ENCODE measurements around the gene ARHGEF1. TPM values are rescaled to one million over a fixed set of nuclear protein-coding genes. Genes with fewer than 3 reads are reported as not detected.

ARHGEF1 gene, protein sequence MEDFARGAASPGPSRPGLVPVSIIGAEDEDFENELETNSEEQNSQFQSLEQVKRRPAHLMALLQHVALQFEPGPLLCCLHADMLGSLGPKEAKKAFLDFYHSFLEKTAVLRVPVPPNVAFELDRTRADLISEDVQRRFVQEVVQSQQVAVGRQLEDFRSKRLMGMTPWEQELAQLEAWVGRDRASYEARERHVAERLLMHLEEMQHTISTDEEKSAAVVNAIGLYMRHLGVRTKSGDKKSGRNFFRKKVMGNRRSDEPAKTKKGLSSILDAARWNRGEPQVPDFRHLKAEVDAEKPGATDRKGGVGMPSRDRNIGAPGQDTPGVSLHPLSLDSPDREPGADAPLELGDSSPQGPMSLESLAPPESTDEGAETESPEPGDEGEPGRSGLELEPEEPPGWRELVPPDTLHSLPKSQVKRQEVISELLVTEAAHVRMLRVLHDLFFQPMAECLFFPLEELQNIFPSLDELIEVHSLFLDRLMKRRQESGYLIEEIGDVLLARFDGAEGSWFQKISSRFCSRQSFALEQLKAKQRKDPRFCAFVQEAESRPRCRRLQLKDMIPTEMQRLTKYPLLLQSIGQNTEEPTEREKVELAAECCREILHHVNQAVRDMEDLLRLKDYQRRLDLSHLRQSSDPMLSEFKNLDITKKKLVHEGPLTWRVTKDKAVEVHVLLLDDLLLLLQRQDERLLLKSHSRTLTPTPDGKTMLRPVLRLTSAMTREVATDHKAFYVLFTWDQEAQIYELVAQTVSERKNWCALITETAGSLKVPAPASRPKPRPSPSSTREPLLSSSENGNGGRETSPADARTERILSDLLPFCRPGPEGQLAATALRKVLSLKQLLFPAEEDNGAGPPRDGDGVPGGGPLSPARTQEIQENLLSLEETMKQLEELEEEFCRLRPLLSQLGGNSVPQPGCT
- 94.4 and 112 TPM in 2 replicates for total RNA-seq

- DNase-seq (ENCODE audit: extremely low read depth, low read depth, low spot score) = no peak
Observed at GRCh38 chr19:41882568-41883462, at the start of gene ARHGEF1. ARHGEF1 (plus strand) TSS chr19:41883184; CDS start chr19:41888083, 4,899 bp downstream.

GRCh38 chr19:41837981-41838708 is 44.8 kb upstream of the ARHGEF1 start:
- no peak for DNase-seq (ENCODE audit: extremely low read depth, low read depth, low spot score)

- no peak for DNase-seq (ENCODE audit: extremely low read depth, low read depth, low spot score)
Observed at GRCh38 chr19:41839211-41839610, 43.8 kb upstream of the ARHGEF1 start.

DNA sequence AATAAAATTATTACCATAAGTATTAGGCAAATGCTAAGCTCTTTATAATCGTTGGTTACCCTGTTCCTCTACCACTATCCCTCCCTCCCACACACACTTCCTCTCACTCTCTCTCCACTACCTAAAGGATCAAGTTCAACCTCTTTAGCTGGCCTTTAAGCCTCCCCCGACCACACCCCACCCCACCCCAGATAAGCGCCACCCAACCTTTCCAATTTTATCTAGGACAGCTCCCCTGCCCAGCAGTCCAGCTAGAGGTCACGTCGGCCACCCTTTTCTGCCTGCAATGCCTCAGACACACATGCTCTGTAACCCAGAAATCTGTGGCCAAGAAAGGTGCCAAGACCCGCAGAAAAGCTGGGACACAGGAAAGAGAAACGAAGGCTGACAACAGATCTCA is 39.6 kb upstream of the ARHGEF1 start:
- no peak for DNase-seq (ENCODE audit: extremely low read depth, low read depth, low spot score)

DNA sequence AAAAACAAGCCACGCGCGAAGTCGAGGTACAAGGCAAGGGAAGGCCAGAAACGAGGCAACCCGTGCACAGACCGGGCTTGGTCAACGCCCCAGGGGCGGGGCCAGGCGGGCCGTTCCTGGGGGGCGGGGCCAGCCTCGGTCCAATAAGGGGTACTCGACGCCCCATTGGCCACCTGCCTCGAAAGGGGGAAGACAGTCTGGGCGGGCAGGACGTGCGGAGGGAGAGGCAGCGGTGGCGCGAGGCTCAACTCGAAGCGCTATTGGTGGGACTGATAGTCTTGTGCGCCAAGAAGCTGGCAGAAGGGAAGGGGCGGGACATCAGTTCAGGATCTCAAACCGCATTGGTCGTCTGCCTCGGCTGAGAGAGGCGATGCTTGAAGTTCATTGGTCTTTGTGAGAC is 38.4 kb upstream of the ARHGEF1 start, which contains the start of gene LYPD4:
LYPD4 (minus strand) TSS at position 83 of the 400 bp plus-strand sequence. CDS start 5,398 bp downstream, outside the sequence.
- no peak for DNase-seq (ENCODE audit: extremely low read depth, low read depth, low spot score)

- no peak for DNase-seq (ENCODE audit: extremely low read depth, low read depth, low spot score)
Observed at GRCh38 chr19:41845001-41845050, 38.2 kb upstream of the ARHGEF1 start, which contains the start of gene DMRTC2. DMRTC2 (plus strand) TSS chr19:41845042; CDS start chr19:41847429, 2,387 bp downstream.

GRCh38 chr19:41845051-41845590 is 37.9 kb upstream of the ARHGEF1 start:
- DNase-seq (ENCODE audit: extremely low read depth, low read depth, low spot score) = no peak

DNA sequence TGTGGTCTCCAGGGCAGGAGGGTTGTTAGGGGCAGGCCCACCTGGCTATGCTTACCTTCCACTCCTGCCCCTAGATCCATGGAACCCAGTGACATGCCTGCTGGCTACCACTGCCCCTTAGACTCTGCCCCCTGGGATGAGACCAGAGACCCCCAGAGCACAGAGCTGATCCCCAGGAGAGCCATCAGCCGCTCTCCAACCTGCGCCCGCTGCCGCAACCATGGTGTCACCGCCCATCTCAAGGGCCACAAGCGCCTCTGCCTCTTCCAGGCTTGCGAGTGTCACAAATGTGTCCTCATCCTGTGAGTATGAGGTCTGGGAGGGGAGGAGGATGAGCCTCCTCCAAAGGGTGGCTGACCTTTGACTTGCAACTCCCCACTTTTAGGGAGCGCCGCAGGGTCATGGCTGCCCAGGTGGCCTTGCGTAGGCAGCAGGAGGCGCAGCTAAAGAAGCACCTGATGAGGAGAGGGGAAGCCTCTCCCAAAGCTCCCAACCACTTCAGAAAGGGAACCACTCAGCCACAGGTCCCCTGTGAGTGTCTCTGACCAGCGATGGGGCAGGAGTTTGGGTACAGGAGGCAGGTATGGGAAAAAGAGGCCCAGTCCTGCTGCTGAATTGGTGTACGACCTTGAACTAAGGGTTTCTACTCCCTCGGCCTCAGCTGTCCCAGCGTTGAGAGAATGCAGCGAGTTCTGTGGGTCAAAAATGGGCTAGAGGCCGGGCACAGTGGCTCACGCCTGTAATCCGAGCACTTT is 35.5 kb upstream of the ARHGEF1 start:
- no peak for DNase-seq (ENCODE audit: extremely low read depth, low read depth, low spot score)

DNA sequence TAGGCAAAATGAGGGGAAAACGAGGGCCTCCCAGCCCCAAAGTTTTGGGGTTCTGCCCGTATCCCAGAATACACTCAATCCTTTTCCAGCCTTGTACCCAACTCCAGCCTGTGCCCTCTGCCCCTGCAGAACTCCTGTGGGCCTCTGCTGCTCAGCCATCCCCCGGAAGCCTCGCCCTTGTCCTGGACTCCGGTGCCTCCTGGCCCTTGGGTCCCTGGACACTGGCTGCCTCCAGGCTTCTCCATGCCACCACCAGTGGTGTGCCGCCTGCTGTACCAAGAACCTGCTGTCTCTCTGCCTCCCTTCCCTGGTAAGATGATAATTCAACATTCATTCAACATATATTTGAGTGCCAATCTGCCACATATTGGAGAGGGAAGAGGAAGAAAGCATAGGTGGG is 34.3 kb upstream of the ARHGEF1 start:
- DNase-seq (ENCODE audit: extremely low read depth, low read depth, low spot score) = no peak

DNA sequence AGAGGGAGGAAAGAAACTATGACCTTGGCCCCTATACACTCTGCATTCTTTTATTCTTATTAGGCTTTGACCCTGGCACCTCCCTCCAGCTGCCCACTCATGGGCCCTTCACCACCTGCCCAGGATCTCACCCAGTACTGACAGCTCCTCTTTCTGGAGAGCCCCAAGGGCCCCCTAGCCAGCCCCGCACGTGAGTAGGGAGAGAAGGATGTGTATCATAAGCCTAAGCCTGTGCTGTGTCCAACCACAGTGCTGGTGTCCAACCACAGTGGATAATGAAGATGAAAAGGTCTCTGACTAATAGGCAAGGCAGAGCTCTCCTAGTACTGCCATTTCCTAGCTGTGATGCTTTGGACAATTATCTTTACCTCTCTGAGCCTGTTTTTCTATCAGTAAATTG is 33.9 kb upstream of the ARHGEF1 start:
- no peak for DNase-seq (ENCODE audit: extremely low read depth, low read depth, low spot score)

DNA sequence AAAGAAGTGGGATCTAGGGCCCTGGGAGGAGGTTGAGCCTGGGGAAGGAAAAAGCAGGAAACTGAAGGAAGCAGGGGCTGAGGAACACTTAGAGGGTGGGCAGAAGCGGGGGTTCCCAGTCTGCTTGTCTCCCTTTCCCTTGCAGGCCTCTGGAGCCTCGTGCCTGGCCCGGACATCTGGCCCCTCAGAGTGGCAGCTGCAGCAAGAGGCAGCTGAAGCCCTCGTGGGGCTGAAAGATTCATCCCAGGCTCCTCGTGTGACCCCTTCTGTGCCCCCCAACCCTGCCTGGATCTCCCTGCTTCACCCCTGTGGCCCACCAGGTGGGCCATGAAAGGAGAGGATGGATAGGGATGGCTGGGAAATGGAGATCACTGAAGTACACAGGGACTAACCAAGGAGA is 32.6 kb upstream of the ARHGEF1 start:
- no peak for DNase-seq (ENCODE audit: extremely low read depth, low read depth, low spot score)

DNA sequence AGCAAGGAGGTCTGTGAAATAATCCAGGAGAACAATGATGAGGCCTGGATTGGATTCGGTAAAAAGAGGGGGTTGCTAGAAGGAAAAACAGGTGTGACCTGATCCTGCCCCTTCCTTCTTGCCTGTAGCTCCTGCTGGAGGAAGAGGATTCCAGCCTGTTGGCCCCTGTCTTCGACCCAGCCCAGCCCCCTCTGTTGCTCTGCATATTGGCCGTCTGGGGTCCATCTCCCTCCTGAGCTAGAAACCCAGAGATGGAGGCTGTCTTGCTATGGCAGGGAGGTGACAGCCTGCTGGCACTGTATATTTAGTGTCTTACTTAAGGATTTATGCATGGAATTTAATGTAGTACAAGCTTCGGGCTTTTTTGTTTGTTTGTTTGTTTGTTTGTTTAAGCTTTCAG is 31.5 kb upstream of the ARHGEF1 start:
- no peak for DNase-seq (ENCODE audit: extremely low read depth, low read depth, low spot score)

DNA sequence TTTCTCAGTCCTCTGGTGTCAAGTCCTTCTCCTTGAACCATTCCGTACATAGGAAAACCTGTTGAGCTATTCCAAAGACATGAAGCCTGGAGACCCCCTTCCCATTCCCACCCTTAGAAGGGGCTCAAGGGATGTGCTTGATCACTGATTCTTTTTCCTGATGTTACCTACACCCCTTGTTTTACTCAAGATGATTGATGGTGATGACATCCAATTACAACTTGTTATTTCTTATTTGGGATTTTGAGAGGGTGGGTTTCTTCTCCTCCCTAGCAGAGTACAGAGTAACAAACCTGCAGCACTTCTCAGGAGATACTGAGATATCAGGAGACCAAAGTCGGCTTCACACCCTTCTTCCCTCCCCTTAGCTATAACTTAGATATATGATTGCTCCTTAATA is 29.6 kb upstream of the ARHGEF1 start:
- DNase-seq (ENCODE audit: extremely low read depth, low read depth, low spot score) = no peak

DNA sequence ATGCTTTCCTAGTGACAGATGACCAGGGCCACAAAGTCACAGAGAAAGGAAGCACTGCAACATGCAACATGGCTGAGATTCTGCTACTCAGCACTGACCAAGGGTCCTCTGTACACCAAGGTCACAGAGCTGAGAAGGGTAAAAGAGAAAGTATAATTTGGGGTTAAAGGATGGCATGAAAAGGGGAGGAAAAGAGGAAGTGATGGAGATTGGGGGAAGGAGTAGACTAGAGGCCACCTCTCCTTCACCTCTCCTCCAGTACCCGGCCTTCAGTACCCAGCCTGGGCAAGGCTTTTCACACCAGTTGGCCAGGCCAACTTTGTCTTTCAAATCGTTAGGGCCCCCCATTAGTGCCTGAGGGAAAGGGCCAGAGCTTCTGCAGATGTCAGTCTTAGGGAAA is 29.2 kb upstream of the ARHGEF1 start:
- DNase-seq (ENCODE audit: extremely low read depth, low read depth, low spot score) = no peak

GRCh38 chr19:41859213-41859617 is 23.8 kb upstream of the ARHGEF1 start:
- DNase-seq (ENCODE audit: extremely low read depth, low read depth, low spot score) = no peak

DNA sequence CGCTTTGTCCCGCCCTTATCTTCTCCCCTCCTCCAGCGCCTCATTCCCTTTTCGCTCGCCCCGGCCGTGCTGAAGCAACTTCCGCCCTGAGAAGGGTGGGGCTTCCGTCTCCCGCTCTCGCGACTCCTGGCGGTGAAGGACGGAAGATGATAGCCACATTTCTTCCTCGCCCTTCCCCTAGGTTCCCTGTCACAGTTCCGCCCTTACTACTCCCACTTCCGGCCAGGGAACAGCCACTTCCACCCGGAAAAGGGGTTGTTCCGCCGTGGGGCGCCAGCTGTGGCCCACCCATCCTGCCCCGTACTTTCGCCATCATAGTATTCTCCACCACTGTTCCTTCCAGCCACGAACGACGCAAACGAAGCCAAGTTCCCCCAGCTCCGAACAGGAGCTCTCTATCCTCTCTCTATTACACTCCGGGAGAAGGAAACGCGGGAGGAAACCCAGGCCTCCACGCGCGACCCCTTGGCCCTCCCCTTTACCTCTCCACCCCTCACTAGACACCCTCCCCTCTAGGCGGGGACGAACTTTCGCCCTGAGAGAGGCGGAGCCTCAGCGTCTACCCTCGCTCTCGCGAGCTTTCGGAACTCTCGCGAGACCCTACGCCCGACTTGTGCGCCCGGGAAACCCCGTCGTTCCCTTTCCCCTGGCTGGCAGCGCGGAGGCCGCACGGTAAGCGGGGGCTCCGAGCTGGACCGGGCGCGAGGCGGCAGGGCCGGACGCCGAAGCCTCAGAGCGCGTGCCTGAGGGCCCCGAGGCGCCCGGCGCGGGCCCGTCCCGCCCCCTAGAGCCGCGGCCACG is 23.2 kb upstream of the ARHGEF1 start, which contains the start of gene RPS19:
RPS19 (plus strand) TSS at position 638 of the 801 bp plus-strand sequence. CDS start 520 bp downstream, outside the sequence.
- DNase-seq (ENCODE audit: extremely low read depth, low read depth, low spot score) = peak; percentile 92

- DNase-seq (ENCODE audit: extremely low read depth, low read depth, low spot score) = no peak
Observed at GRCh38 chr19:41860419-41861115, 22.4 kb upstream of the ARHGEF1 start.

Measured in glomerular endothelial cell (primary cell).